Posterior vena cava (tissue), 2 donors: Measurements from ENCODE around the gene AKR1B15. TPM values are rescaled to one million over a fixed set of nuclear protein-coding genes. Genes with fewer than 3 reads are reported as not detected.
"Not testable (repeated sequence)": the region's sequence is repeated elsewhere in the genome, so short reads cannot be mapped to it uniquely, and the experiment has no call there.

Source experiments
- DNase-seq: peaks from one replicate; pipeline ENCODE4 v3.0.0-alpha.2; 2020; ENCODE audit warnings: low spot score
- intact Hi-C, 2 donors: fragments of 100-400 bp; cut with DNase I; formaldehyde crosslinking; loops; one replicate each; pipeline versions ENCODE4 v1.14.1 to v1.14.2; 2022 to 2023
- total RNA-seq, 2 donors: library from RNA; stranded (reverse); fragmentation: NEBNext Ultra II Directional; extraction: Animal tissue kit (Norgen Biotek cat#: 25700); gene quantifications; one replicate each; pipeline ENCODE4 v1.2.1, GENCODE V29; 2021
- donor health status: DM: yes; HTN: yes; CAD: no.
- donor health status: DM: yes; HTN: yes; CAD: no.

AKR1B15 gene
- total RNA-seq, 2 donors from 2014 or later = 0.29 TPM; not detected in 1

DNA sequence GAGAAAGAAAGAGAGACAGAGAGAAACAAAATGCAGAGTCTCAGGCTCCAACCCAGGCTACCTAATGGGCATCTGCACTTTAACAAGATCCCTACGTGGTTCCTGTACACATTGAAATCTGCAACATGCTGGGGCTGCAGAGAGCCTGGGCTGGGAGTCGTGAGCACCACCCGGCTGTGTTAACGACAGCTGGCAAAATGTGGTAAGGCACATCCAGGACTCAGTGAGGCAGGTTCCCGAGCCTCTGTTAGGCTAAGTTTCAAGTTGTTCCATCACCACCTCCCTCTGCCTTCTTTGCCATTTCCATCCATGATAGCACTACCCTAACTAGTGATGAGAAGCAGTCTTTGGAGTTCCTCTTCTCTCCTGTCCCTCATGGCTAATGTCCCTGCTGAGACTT is 20.2 kb upstream of the AKR1B15 start:
- intact Hi-C loops = no loop called here
- DNase-seq = no peak

DNA sequence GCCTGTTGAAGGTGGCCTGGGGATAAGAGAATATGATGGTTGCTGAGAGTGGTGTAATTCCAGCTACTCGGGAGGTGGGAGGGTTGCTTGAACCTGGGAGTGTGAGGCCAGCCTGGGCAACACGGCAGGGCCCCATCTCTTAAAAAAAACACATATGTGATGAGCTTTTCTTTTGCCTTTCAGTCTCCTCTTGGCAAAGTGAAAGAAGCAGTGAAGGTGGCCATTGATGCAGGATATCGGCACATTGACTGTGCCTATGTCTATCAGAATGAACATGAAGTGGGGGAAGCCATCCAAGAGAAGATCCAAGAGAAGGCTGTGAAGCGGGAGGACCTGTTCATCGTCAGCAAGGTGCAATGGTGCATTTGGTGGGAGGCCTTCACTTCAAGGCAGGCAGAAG is 18.4 kb upstream of the AKR1B15 start:
- no peak for DNase-seq
- intact Hi-C loops = no loop called here

DNA sequence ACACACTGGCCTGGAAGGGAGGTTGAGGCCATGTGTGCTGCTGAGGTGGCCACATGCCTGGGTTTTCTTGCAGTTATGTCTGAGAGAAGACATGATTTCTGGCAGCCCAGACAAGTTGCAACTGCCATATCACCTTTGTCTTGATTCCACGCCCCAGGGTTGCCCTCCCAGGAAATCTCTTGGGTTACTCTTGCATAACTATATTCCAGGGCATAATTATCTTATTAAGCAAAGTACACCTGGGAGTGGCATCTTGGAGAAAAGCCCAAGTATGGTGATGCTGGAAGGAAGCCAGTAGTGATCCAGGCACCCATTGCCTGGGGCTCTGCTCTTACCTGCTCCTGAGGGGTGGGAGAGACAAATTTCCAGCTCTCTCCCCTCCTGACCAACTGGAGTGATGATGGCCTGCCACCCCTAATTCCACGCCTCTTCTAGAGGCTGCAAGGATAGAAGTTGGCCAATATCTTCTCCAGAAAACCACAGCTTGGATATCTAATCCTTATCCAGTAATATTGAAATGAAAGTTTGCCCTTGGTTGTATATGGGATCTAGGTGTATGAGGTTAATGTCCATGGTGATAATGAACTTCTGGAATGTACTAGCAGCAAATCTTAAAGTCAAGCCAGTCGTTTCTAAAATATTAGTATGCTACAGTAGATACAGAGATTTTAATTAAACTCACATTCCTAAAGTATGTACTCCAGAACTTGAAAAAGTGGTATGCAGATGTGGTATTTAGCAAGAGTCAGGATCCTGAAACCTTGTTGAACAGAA is 16.5 kb upstream of the AKR1B15 start:
- intact Hi-C loops = no loop called here
- no peak for DNase-seq

DNA sequence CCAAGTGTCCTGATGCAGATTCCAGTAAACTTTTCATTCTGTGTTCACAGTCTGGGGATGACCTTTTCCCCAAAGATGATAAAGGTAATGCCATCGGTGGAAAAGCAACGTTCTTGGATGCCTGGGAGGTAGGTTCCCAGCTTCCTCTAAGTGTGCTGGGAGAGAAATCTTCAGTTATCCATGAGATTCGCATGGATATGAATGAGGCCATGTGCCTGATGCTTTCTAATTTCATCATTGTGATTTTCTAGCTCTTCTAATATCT is 16.0 kb upstream of the AKR1B15 start:
- intact Hi-C loops = no loop called here
- DNase-seq = no peak

DNA sequence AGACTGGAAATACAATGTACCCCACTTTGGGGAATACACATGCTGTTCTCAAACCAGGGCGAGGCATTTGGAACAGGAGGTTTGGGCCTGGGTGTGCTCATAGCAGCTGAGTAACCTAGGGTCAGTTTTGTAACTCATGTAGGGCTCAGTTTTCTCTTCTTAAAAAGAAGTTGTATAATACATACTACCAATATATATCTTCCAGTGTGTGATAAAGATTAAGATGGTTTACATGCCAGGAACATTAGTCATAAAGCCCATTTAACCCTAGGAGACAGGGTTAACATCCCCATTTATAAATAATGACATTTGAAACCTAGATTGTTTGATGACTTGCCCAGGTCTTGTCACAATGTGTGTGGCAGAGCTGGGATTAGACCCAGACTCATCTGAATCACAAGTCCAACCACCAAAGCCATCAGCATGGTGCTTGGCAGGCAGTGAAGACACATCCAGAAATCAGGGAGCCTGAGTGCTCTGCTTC is 15.6 kb upstream of the AKR1B15 start:
- no peak for DNase-seq
- intact Hi-C loops = no loop called here

DNA sequence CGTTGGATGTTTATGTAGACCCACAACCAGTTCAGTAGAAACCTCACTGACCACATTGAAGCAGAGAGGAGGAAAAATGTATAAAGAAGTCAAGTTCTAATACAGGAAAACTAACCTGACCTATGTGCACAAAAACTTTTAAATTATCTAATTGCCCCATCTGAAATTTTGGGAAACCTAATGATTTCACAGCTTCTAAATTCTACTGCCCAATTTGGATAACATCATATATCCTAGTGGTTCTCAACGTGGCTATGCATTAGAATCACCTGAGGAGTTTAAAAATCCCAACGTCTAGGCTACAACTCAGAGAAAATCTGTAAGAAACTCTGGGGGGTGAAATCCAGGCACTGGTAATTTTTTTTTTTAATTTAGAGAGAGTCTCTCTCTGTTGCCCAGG is 14.3 kb upstream of the AKR1B15 start:
- intact Hi-C loops = no loop called here
- no peak for DNase-seq

DNA sequence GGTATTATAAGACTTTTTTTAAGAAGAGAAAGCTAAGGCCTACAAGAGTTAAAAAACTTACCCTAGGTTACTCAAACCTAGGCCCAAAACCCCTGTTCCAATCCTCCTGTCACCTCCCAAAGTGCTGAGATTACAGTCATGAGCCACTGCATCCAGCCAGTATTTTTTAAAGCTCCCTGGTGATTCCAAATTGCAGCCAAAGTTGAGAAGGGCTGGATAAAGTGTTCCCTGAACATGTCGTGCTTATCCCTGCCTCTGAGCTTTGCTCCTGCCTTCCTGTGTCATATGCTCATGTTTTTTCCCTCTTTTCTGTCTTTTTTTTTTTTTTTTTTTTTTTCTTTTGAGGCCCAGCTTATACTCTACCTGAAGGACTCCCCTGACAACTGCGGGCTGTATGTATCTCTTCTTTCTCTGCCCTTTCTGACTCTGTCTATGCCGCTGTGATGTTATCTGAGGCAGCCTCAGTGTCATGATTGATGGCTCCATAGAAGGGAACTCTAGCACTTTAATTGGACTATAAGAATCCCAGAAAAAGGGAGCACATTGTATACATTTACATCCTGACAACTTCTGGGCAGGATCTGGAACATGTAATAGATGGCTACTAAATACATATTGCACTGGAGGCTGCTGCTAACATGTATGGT is 13.5 kb upstream of the AKR1B15 start:
- DNase-seq = no peak
- intact Hi-C loops = no loop called here

DNA sequence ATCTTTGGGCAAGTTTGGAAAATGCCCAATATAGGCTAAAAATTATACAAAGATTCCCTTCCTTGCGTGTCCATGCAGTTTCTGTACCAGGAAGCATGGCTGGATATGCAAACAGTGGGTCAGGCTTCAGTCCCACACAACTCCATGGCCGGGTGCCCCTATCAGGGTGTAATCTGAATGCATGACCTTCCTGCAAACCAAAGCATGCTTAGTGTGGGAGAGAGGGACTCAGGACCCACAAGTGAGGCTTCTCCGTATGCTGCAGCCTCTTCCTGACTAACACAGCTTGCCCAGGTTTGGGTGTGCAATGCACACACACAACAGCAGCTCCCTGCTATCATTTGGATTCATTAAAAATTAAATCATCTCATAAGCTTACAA is 13.0 kb upstream of the AKR1B15 start:
- intact Hi-C loops = no loop called here
- DNase-seq = no peak

DNA sequence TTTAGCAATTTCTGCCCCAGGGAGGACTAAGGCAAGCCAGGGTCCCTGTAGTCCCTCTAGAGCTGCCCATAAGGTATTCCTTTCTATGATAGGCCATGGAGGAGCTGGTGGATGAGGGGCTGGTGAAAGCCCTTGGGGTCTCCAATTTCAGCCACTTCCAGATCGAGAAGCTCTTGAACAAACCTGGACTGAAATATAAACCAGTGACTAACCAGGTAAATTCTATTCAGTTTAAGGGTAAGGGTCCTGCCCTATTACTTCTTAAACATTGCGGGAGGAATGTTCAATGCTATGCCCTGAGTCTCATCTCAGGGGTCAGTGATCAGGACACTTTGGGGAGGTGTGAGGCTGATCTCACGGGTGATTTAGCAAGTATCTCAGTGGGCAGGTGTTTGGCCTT is 12.4 kb upstream of the AKR1B15 start:
- intact Hi-C loops = not testable (repeated sequence)

DNA sequence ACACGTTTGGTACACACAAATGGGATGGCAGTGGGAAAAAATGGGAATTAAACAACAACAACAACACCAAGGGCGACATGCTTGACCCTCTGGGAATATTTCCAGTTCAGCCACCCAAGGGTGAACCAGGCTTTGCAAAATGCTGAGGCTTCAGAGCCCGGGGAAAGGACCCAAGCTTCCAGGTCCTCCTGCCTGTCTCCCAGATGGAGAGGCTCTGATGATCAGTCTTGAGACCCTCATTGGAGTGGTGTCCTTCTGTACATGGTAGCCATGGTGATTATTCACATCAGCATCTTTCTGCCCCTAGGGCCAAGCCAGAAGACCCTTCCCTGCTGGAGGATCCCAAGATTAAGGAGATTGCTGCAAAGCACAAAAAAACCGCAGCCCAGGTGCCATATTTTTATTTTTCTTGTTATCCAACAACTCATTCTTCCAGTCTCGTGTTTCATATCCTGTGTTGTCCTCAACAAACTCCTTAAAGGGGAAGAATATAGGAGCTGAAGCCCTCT is 11.6 kb upstream of the AKR1B15 start:
- DNase-seq, intact Hi-C loops: not testable (repeated sequence)

More for the DNA sequence above, 12.4 kb upstream of the AKR1B15 start:
- not testable (repeated sequence) for DNase-seq

DNA sequence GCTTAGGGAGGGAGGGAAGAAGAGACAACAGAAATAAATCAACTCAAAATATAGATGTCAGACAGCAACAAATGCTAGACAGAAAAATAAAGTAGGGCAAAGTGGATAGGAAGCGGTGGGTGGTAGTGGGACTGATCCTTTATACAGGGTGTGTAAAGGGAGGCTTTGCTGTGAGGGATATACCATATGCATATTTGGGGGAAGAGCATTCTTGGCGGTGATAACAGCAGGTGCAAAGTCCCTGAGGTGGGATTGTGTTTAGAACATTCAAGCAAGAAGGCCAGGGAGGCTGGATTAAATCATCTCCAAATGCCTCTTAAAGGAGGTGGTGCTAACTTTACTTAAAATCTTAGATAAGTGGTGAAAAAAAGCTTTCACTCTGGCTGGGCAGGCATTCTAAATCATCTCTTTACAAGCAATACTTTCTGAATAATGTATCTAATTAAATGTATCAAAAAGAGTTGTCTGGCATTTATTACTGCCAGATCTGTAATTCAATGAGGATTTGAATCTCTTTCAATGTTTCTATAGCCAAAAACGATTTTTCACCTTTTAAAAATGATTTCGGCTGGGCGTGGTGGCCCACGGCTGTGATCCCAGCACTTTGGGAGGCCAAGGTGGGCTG is 9.4 kb upstream of the AKR1B15 start:
- no peak for DNase-seq
- intact Hi-C loops = no loop called here

DNA sequence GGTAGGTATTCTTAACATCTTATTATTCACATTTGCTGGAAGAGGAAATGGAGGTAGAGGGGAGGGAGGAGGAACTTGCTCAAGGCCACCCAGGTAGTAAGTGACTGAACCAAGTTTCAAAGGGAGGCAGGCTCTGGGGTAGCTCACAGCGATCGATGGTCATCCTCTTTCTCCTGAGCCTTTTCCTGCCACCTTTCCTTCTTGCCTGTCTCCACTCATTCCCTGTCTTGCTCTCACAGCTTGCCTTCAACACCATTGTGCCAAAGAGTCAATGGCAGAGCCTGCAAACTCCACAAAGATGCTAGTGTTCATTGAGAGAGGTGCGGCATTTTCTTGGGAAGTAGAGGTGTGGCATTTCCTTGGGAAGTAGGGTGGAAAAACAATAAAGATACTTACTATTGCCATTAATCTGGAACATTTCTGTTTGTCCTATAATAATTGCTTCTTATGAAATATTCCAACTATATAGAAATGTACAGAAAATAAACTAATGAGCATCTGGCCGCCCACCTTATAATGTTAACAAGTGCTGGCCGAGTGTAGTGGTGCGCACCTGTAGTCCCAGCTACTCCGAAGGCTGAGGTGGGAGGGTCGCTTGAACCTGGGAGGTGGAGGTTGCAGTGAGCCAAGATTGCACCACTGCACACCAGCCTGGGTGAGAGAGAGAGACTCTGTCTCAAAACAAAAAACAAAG is 7.3 kb upstream of the AKR1B15 start:
- intact Hi-C loops, DNase-seq: not testable (repeated sequence)

DNA sequence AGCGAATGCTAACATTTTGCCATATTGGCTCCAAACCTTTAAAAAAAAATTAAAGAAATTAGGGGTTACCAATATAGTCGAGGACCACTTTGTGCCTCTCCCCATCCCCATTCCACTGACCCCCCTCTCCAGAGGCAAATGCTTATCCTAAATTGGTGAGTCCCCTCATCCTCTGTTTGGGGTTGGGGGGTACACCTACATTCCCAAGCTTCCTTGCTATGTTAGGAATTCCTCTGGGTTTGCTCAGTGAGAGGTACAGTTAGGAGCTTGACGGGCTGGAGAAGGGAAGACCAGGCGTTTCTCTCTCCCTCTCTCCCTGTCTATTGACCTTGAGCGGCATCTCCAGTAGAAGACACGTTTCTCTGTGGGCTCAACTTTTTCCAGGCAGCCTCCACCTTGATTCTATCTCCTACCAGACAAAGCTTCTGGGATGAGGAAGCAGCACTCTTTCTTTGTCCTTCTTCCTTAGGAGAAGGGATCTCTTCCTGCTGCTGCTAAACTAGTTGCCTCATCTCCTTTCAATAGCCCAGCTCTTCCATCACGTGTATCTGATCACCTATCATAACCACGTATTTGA is 6.6 kb upstream of the AKR1B15 start:
- no peak for DNase-seq
- intact Hi-C loops = no loop called here

DNA sequence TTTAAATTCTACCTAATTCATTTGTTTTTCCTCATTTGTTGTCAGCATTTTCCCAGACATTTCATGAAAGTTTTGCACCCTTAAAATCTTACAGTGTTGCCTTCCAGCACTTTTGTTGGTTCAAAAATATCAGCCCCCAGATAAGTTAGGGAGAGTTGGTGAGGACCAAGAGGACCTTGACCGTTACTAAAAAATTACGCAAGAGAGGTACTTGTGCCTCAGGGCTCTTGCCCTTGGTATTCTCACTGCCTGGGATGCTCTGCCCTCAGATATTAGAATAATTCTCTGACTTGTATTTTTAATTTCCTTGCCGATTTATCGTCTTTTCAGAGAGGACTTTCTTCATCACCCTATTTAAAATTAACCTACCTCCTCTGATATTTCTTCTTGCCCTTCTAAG is 3.5 kb upstream of the AKR1B15 start:
- DNase-seq = no peak
- intact Hi-C loops = no loop called here

DNA sequence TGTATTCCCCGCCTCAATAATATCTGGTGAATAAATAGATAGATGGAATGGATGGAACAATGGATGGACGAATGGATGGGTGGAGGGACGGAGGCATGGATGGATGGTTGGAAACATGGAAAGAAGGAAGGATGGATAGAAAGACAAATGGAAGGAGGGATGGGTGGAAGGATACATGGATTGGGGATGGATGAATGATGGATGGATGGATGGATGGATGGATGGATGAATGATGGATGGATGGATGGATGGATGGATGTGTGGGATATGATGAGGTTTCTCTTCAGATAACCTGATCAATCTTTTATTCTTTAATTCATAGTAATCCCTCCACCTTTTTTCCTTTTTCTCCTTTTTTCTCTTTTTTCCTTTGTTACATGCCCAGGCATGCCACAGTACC is 3.0 kb upstream of the AKR1B15 start:
- DNase-seq = no peak
- intact Hi-C loops = no loop called here

DNA sequence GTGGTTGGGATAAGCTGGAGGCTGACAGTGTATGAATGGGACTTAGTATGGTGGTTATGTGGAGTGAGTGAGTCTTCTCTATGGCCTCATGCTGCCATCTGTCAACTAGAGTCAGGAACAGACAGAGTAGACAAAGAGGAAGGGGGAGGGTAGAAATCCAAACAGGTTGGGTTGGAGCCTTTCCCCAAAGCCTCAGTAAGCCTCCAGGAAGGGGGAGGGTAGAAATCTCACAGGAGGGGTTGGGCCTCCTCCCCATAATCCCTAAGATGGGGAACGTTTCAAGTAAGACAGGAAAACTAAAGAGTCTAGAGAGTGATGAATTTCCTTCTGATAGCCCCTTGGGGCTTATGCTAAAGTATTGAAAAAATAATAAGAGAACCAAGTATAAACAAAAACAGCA is 2.0 kb upstream of the AKR1B15 start:
- intact Hi-C loops = no loop called here
- no peak for DNase-seq

DNA sequence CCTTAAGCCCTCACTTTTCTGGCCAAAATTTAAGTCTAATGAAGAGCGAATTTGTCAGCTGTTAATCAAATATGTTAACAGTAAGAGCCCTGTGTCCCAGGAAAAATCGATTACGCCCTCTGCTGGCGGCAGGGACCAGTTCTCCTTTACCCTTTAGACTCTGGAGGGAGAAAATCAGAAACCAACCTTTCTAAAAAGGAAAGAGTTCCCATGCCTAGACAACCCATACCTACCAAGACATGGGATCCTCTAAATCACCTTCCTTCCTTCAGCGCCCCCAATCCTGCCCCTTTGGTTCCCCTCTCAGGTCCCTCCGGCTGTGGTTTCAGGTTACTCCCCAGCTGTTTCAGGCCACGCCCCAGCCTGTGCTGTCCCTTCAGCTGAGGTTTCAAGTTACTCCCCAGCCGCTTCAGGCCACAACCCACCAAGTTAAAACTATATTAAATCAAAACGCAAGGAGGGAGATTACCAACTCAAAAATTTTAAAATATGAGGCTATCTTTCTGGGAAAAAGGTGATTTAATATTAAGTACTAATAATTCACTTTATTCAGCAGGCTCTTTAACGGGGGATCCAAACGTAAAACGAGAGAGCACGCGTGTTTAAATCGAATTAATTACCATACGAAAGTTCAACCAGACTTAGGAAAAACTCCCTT is 1.4 kb upstream of the AKR1B15 start:
- intact Hi-C loops = no loop called here

DNA sequence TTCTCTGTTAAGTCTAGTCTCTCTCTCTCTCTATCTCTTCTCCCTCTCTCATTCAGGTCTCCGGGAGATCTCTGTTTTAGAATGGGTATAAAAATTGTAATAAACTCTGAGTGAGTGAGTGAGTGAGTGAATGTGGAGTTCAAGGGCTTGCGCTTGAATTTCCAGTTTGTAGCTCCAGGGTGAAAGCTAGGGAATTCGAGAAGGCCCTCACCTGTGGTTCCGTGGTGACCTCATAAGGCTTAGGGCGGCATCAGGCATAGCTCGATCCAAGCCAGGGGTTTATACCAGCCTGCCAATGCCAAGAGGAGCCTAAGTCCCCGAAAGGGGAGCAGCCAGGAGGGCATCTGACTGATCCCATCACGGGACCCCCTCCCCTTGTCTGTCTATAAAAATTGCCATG is 456 bp downstream of the AKR1B15 start:
- no peak for DNase-seq
- intact Hi-C loops = no loop called here

More for the DNA sequence above, 1.4 kb upstream of the AKR1B15 start:
- DNase-seq = peak; percentile 88

DNA sequence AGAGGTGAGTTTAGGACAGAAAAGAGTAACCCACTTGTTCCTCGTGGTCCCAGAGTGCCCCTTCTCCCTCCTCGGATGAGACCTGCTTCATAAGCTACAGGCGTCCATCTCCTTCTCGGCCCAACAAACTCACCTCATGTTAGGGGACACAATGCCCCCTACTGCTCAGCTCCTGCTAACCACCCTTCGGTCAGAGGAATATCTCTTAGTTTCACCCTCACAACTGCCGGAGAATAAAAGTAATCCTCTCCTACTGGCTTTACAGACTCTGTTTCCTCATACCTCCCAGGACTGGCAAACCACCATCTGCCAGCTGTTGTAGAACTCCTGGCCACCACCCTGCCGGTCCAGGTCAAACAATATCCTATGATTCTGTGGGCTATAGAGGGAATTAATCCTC is 3.2 kb downstream of the AKR1B15 start:
- DNase-seq = no peak
- intact Hi-C loops = no loop called here
